ENCODE data around the gene LTBP1.
"Not testable (repeated sequence)": the region's sequence is repeated elsewhere in the genome, so short reads cannot be mapped to it uniquely, and the experiment has no call there.

LTBP1 gene

GRCh38 chr2:33344230-33344629, 397.5 kb downstream of the LTBP1 start:
- no peak for DNase-seq (ENCODE audit: low spot score)

- DNase-seq (ENCODE audit: low spot score), result no peak
These were observed 401.1 kb downstream of the LTBP1 start for GRCh38 chr2:33347856-33348255.

DNA sequence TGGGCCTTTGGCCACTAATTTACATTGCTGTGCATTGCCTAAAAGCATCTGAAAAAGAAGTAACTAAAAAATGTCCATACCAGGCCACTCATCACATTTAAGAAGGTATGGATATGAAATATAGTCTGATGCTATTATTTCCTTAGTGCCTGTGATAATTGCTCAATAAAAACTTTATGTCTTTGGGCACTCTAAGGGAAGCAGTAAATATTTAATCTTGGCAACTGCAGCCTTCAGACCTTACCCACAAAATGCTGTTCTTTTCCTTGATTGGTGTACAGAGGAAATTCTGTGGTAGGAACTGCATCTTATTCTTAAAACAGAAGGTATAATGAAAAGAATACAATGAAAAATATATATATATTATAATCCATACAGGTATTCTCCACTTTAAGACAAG, 403.9 kb downstream of the LTBP1 start:
- no peak for DNase-seq (ENCODE audit: low spot score)

GRCh38 chr2:33351781-33352180, 405.0 kb downstream of the LTBP1 start:
- no peak for DNase-seq (ENCODE audit: low spot score)

DNA sequence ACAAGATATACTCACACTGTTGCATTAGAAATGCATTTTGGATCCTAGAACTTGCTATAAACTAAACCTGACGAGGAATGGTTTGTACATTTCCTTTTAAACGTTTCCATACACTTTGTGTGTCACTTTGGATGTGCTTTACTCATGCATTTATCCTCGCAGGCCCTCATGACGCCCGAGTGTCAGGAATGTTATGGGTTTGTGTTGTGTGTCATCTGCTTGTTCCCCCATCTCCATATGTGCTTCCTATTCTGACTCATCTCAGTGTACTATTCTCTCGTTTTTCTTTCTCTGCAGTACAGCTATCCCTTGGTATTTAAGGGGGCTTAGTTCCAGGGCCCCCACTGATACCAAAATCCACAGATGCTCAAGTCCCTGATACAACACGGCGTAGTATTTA, 408.2 kb downstream of the LTBP1 start:
- DNase-seq (ENCODE audit: low spot score), result no peak

GRCh38 chr2:33358878-33359277, 412.1 kb downstream of the LTBP1 start:
- DNase-seq (ENCODE audit: low spot score), result no peak

DNA sequence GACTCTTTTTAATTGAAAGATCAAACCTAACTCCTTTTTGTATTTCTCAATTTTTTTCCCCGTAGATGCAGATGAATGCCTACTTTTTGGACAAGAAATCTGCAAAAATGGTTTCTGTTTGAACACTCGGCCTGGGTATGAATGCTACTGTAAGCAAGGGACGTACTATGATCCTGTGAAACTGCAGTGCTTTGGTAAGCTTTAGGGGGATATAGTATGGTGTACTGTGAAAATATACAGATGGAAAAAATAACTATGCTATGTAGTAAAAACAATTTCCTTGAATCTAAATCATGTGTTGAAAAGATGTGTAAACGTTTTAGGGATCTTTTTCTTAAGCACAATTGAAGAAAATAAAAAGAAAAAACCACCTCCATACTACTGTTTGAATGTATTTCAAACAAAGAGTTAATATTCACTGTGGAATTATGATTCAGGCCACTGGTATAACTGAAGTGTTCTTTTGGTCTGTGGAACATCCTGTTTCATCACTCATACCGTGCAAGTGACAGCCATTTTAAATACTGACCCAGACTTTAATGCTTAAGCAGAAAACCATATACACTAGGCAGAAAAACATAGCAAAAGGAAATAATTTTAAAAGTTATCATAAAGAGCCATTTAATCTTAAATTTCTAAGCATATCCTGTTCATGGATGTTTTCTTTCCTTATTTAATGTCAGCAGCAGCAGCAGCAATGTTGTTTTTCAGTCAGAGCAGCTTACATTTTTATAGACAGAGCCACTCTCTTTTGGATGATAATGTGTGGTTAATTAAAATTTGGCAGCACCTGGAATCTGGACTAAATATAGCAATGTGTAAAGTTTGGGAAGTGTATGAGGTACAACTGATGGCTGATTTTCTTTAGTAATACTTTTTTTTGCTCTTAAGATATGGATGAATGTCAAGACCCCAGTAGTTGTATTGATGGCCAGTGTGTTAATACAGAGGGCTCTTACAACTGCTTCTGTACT, 416.9 kb downstream of the LTBP1 start:
- no peak for DNase-seq (ENCODE audit: low spot score)

GRCh38 chr2:33365264-33365970, 418.7 kb downstream of the LTBP1 start:
- no peak for DNase-seq (ENCODE audit: low spot score)

DNA sequence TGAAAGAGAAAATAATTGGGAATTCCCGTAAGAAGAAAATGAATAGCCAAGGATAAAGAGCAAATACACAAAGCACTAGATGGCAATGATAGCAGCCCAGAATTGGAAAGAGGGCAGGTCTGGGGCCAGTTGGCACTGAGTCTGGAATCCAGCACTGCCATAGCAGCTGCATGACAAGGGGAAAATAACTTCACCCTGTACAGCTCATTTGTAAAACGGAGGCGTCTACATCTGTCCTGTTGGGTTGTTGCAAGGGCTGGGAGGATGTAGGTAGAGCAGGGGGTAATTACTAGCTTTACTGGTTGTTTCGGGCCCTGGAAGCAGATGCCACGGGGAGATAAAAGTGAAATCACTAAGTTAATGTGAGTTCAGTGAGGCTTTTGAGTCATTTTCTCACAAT, 419.7 kb downstream of the LTBP1 start:
- no peak for DNase-seq (ENCODE audit: low spot score)

- DNase-seq (ENCODE audit: low spot score), result not testable (repeated sequence)
These were observed 421.8 kb downstream of the LTBP1 start for GRCh38 chr2:33368524-33368923.

DNA sequence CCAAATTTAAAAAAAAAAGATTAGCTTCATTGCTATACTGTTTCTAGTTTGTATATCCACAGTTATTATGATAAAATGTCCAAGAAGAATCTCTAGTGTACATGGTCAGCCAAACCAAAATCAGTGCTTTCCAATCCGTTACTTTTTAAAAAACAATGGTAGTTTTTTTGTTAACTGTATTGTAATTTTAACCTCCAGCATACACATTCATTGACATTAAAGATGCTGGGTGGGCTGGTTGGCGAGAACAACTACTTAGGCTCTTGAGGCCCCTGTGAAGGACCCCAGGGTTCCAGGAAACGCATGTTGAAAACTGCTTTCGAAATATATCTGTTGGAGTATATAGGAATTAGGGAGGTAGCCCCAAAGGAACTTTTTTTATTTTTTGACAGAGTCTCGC, 422.4 kb downstream of the LTBP1 start:
- no peak for DNase-seq (ENCODE audit: low spot score)

DNA sequence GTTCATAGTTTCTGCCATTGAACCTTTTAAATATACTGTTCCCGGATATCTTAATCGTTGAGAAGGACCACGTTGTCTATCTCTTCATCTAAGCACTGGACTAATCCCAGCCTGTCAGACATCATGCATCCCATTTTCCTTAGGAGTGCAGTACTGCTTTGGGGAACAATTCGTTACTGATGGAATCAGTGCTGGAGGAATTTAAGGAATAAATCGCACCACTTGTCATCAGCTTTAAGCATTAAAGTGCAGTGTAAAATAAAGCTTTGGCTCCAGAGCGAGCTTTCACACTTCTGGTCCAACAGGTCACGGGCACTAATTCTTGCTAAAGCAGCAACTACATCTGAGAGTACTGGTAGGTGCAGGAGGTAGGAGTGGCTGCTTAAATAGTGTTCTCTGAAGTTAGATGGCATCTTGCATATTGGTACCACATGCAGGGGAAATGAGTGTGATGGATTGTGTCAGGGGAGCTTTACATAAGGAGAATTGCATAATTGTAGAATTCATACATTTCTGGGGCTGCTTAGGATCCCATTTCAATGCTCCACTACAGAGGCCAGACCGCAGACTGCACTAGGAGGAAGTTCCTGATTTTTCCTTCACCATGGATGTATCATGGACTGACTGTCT, 424.0 kb downstream of the LTBP1 start:
- DNase-seq (ENCODE audit: low spot score), result no peak

DNA sequence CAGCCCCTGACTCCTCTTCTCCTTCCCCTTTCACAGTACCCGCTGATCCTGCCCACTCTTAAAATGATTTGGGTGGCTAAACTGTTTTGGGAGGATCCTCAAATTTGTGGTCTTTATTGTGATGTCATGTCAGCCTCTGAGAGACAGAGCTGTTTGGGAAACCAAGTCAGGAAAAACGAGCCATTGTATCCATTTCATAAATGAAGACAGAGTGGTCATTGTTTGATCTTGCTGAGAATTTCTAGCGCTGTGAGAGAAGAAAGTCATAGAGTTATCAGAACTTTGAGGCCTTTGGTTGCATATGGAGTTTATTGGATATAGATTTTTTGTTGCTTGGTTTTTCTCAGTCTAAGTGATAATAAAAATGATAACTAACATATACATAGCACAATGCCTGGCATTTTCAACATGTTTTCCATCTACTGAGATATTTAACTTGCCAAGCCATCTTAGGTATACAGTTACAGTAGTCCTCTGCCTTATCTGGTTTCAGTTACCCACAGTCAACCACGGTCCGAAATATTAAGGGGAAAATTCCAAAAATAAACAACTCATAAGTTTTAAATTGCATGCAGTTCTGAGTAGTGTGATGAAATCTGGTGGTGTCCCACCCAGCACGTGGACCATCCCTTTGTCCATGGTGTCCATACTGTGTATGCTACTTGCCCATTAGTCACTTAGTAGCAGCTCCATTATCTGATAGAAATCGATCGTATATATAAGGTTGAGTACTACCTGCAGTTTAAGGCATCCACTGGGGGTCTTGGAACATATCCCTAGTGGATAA, 424.7 kb downstream of the LTBP1 start:
- no peak for DNase-seq (ENCODE audit: low spot score)

GRCh38 chr2:33372940-33373553, 426.3 kb downstream of the LTBP1 start:
- peak; percentile 59 for DNase-seq (ENCODE audit: low spot score)

GRCh38 chr2:33373986-33374385, 427.2 kb downstream of the LTBP1 start:
- no peak for DNase-seq (ENCODE audit: low spot score)

DNA sequence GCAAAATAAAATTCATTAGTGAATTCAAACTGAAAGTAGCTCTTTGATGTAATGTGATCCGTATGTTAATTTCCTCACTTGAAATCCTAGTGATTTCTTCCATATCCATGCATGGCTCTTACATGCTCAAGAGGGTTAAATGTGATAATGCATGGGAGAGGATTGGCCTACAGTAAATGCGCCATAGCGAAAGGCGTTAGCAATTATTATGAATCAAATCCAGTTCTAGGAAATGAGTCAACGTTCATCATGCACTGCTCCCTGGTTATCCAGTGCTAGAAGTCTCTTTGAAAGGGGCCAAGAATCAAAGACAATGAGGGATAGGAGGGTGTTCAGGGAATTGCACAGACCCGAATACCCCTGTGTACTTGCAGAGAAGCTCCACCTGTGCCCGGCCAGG, 428.3 kb downstream of the LTBP1 start:
- DNase-seq (ENCODE audit: low spot score), result no peak

DNA sequence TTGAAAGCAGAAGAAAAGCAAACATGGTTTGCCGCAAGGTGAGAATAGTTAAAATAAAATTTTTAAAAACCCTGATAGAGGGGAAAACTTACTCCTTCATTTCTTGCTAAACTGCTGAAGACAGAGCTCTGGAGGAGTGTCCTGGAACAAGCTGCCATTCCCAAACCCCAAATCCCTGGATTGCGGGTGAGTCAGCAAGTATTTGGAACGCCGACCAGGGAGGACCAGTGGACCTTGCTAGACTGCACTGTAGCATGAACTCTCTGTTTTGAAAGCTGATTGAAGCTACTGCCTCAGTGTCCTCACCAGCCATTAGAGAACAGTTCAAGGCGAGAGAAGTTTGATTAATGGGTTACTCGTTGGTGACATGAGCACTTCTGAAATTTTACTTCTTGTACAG, 430.3 kb downstream of the LTBP1 start:
- DNase-seq (ENCODE audit: low spot score), result no peak

DNA sequence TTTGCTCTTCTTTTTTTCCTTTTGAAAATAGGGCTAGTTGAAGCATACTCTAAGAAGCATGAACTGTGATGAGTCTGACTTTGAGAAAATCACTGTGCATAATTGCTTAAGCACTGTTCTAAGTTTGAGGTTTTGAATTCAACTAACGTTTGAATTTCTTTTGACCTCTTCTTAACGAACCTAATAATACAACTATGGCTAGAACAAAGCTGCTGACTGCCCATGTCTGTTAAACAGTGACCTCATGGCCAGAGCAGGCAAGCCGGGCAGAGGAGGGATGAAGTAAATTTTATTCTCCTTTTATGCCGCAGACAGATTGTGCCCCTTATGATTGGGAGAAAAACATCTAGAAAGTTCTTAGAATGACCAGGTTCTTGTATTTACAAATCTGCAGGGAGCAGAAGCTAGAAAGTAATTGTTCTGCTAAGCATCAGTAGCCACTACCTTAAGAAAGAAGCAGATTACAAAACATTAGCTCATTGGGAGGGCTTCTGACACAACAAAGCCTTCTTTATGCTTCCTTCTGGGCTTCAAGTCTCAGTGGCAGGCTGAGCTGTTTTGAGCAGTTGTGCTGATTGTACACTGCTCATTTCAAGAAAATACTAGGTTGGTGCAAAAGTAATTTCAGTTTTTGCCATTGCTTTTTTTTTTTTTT, 431.9 kb downstream of the LTBP1 start:
- DNase-seq (ENCODE audit: low spot score), result no peak

DNA sequence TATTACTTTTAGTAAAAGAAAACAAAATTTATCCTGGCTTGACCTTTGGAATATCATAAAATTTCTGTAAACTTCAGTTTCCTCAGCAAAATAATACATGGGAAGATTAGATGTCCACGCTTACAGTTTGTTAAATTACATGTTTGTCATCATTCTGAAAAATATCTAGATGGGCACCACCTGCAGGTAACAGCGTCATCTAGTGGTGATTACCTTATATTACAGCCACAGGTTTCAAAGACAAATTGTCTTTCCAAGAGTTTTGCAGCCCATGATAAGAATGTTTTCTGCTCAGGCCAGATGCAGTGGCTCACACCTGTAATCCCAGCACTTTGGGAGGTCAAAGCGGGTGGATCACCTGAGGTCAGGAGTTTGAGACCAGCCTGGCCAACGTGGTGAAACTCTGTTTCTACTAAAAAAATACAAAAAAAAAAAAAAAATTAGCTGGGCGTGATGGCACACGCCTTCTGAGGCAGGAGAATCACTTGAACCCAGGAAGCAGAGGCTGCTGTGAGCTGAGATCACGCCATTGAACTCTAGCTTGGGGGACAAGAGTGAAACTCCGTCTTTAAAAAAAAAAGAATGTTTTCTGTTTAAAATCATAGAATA, 433.4 kb downstream of the LTBP1 start:
- DNase-seq (ENCODE audit: low spot score), result no peak

DNA sequence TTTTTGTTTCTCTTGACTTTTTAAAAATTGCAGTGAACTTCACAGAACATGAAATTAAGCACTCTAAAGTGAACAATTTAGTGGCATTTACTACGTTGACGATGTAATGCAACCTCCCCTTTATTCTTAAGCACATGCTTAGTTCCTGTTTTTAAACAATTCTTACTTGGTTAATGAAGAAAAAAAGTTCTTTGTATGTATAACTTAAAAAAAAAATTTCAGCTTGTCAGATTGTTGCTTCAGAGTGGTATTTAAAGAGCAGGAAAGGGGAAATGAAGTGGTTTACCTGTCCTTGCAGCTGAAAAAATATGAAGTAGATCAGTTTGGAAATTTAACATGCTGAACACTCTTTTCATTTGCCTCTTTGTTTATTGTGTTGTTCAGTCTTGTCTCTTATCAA, 434.0 kb downstream of the LTBP1 start:
- no peak for DNase-seq (ENCODE audit: low spot score)
